OCI-LY7 (cell line): Measurements from ENCODE around the gene PARVB. TPM values are rescaled to one million over a fixed set of nuclear protein-coding genes. Genes with fewer than 3 reads are reported as not detected.

ENCODE experiments used
- BruUV-seq: library from RNA; stranded (reverse); fragments of 400-500 nt; replicated peaks from 2 replicates; lab custom pipeline; 2021; lab: Mats Ljungman, UMichigan
- CTCF ChIA-PET: fragments of 300-600 bp; sonication (Branson Sonifier 250); formaldehyde crosslinking; loops from one replicate; lab custom pipeline; 2022; ENCODE audit warnings: antibody characterized with exemption; ENCODE audit not compliant: unreplicated experiment; lab: Charles Lee
- POLR2A ChIA-PET: fragments of 300-600 bp; sonication (Branson Sonifier 250); formaldehyde crosslinking; loops from one replicate; lab custom pipeline; 2022; ENCODE audit warnings: antibody characterized with exemption; lab: Charles Lee
- DNase-seq: peaks from one replicate; pipeline ENCODE4 v3.0.0-alpha.2; 2015; ENCODE audit warnings: low spot score
- H2AFZ ChIP-seq: fragments of 200-600 bp; sonication (generic), shearing (Covaris generic); 2 replicates; pipeline ENCODE4 v1.6.1; 2014; ENCODE audit warnings: mild to moderate bottlenecking, antibody characterized with exemption, low read length, moderate library complexity
- H3K27ac ChIP-seq: fragments of 200-600 bp; sonication (generic); 2 replicates; pipeline ENCODE4 v1.5.1; 2014; ENCODE audit warnings: mixed run types, low read depth, mild to moderate bottlenecking, moderate library complexity, low read length, inconsistent platforms; ENCODE audit not compliant: poor library complexity, severe bottlenecking
- H3K36me3 ChIP-seq: fragments of 200-600 bp; sonication (generic); 2 replicates; pipeline ENCODE4 v1.6.1; 2014; ENCODE audit warnings: mild to moderate bottlenecking, antibody characterized with exemption, low read length, moderate library complexity, mixed read lengths; ENCODE audit not compliant: insufficient read depth
- H3K4me1 ChIP-seq: fragments of 200-600 bp; sonication (generic); 2 replicates; pipeline ENCODE4 v1.5.1; 2014; ENCODE audit warnings: mild to moderate bottlenecking, low read length; ENCODE audit not compliant: insufficient read depth, poor library complexity, severe bottlenecking
- H3K4me2 ChIP-seq: fragments of 200-600 bp; sonication (generic); 2 replicates; pipeline ENCODE4 v1.6.1; 2014; ENCODE audit warnings: mild to moderate bottlenecking, low read length
- H3K4me3 ChIP-seq: fragments of 200-600 bp; sonication (generic); 2 replicates; pipeline ENCODE4 v1.5.1; 2014; ENCODE audit warnings: mild to moderate bottlenecking, low read depth, low read length; ENCODE audit not compliant: poor library complexity, severe bottlenecking
- H3K79me2 ChIP-seq: fragments of 200-600 bp; sonication (generic); 2 replicates; pipeline ENCODE4 v1.6.1; 2016; ENCODE audit warnings: low read depth, mild to moderate bottlenecking, low read length, moderate library complexity, mixed read lengths; ENCODE audit not compliant: insufficient read depth
- H3K9me2 ChIP-seq: fragments of 200-600 bp; sonication (generic); 2 replicates; pipeline ENCODE4 v1.6.1; 2016; ENCODE audit warnings: mild to moderate bottlenecking, low read length, mixed read lengths; ENCODE audit not compliant: insufficient read depth
- H3K9me3 ChIP-seq: fragments of 200-600 bp; sonication (generic); 2 replicates; pipeline ENCODE4 v1.6.1; 2014; ENCODE audit warnings: mild to moderate bottlenecking, mixed run types, low read length, mixed read lengths
- H4K20me1 ChIP-seq: fragments of 200-600 bp; sonication (generic); 2 replicates; pipeline ENCODE4 v1.6.1; 2014; ENCODE audit warnings: mild to moderate bottlenecking, antibody characterized with exemption, low read length, moderate library complexity, mixed read lengths; ENCODE audit not compliant: insufficient read depth
- CTCF ChIP-seq: fragments of 200-600 bp; sonication (generic); conservative IDR thresholded peaks from 2 replicates; pipeline ENCODE4 v1.5.1; 2014; ENCODE audit warnings: mild to moderate bottlenecking, antibody characterized with exemption, low read length, moderate library complexity, mixed read lengths
- EZH2phosphoT487 ChIP-seq: fragments of 200-600 bp; sonication (generic); IDR thresholded peaks from 2 replicates; pipeline ENCODE4 v1.6.1; 2018; ENCODE audit warnings: low read depth, borderline replicate concordance, mild to moderate bottlenecking, mixed run types, antibody characterized with exemption, low read length, moderate library complexity, mixed read lengths
- intact Hi-C: fragments of 100-400 bp; cut with micrococcal nuclease; formaldehyde crosslinking; loops from one replicate; pipeline ENCODE4 v1.10.0; 2022; ENCODE audit not compliant: unreplicated experiment
- total RNA-seq, 2 experiments: library from RNA; depleted of rRNA in 1 of 2; stranded (reverse); fragments of >200 nt in 1 of 2; shearing (Covaris generic) in 1 of 2; gene quantifications; 2 replicates each; pipeline ENCODE4 v1.2.3, GENCODE V29; 2014 to 2022

The PARVB gene
- total RNA-seq, 2 experiments from 2014 or later: 0.34 TPM; not detected in 1

- no peaks in the 10 kb centered on the region for H3K9me3 ChIP-seq
- ChIA-PET POLR2A (no interaction called here), CTCF (no interaction called here)
- H3K4me1 ChIP-seq: peaks cover 25% of the 10 kb centered on the region
- H3K36me3 ChIP-seq: no peaks in the 10 kb centered on the region
- DNase-seq: no peak
- no TSS peak for BruUV-seq
- no peaks in the 10 kb centered on the region for H3K9me2 ChIP-seq
- H4K20me1 ChIP-seq: no peaks in the 10 kb centered on the region
- TF ChIP-seq CTCF (no peak), EZH2phosphoT487 (no peak)
- H3K79me2 ChIP-seq: no peaks in the 10 kb centered on the region
- no peak overlapping the region for H2AFZ ChIP-seq
- intact Hi-C loops: no loop called here
- no peak overlapping the region for H3K27ac ChIP-seq
- H3K4me3 ChIP-seq: no peak overlapping the region
- H3K4me2 ChIP-seq: no peak overlapping the region
These were observed 155.3 kb downstream of the PARVB start for GRCh38 chr22:44179196-44179988.

GRCh38 chr22:44179989-44180705, 156.0 kb downstream of the PARVB start:
- ChIA-PET POLR2A (no interaction called here), CTCF (no interaction called here)
- Histone ChIP-seq H3K36me3 (no peaks in the 10 kb centered on the region), H3K4me1 (peaks cover 25% of the 10 kb centered on the region), H3K9me2 (no peaks in the 10 kb centered on the region), H3K27ac (no peak overlapping the region), H3K79me2 (no peaks in the 10 kb centered on the region), H2AFZ (no peak overlapping the region), H3K4me2 (no peak overlapping the region), H4K20me1 (no peaks in the 10 kb centered on the region), H3K9me3 (no peaks in the 10 kb centered on the region), H3K4me3 (no peak overlapping the region)
- intact Hi-C loops: no loop called here
- TF ChIP-seq CTCF (no peak), EZH2phosphoT487 (no peak)
- BruUV-seq: no TSS peak
- DNase-seq: no peak

GRCh38 chr22:44180706-44181032, 156.6 kb downstream of the PARVB start, which contains the start of gene PARVG:
PARVG (plus strand) TSS chr22:44180925; CDS start chr22:44183330, 2,405 bp downstream.
- no peak within 1 kb of the TSS for H3K27ac ChIP-seq
- no peaks in the 10 kb centered on the region for H4K20me1 ChIP-seq
- peak within 1 kb of the TSS; percentile 26; the same call in 1 of the 2 replicates for H3K4me2 ChIP-seq
- H3K4me1 ChIP-seq: peaks cover 25% of the 10 kb centered on the region
- no peak within 1 kb of the TSS for H3K4me3 ChIP-seq
- H2AFZ ChIP-seq: peak within 1 kb of the TSS; percentile 63; the same call in 1 of the 2 replicates
- H3K79me2 ChIP-seq: no peaks in the 10 kb centered on the region
- intact Hi-C loops: no loop called here
- H3K36me3 ChIP-seq: no peaks in the 10 kb centered on the region
- DNase-seq: peak; percentile 31
- H3K9me2 ChIP-seq: no peaks in the 10 kb centered on the region
- TF ChIP-seq CTCF: no peak
- no peak for TF ChIP-seq EZH2phosphoT487
- POLR2A ChIA-PET: no interaction called here
- BruUV-seq: no TSS peak
- H3K9me3 ChIP-seq: no peaks in the 10 kb centered on the region
- CTCF ChIA-PET: no interaction called here
